GM21381 (cell line): ENCODE results near the gene KIF3B.

ENCODE experiments used
- ATAC-seq: cut with Tn5 transposase; IDR thresholded peaks from one replicate; pipeline ENCODE4 v1.9.1; 2021; ENCODE audit warnings: mild to moderate bottlenecking, moderate library complexity; ENCODE audit not compliant: unreplicated experiment

KIF3B gene

GRCh38 chr20:32277361-32278198 is at the start of gene KIF3B:
KIF3B (plus strand) TSS chr20:32277651; CDS start chr20:32309778, 32,127 bp downstream.
- ATAC-seq, result peak; percentile 74

DNA sequence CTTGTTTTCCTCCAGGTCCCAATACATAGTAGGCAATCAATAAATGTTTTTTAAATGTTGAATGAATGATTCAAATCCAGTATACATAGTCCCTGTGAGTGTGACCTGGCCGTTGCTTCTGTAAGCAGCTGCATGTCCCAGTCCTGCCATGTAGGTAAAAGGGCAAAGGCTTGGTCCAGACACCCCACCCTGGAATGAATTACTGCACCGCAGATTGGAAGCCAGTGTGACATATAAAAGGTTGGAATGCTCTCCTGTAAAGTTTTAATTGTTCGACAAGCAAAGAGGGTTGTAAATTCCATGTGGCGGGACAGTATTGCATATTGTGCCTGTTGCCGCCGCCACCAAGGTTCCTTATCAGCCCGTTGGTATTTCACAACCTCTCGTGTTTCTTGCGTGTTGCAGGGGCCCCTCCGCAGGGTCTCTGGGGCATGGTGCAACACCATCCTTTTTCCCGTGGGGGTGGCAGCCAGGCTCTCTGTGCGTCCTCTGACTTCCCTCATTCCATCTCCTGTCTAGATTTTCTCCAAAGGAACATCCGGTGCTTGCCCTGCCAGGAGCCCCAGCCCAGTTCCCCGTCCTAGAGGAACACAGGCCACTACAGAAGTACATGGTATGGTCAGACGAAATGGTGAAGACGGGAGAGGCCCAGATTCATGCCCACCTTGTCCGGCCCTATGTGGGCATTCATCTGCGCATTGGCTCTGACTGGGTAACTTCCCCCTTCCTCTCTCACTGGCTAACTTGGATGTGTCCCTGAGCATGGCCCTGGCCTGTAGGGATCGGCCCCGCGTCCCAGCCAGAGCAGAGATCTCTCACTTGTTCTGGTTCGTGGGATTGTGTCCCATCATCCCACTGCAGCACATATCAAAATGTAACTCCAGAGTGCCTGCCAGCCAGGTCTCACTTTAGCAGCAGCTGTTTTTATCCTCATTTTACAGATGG is 49.4 kb upstream of the KIF3B start:
- no peak for ATAC-seq

- no peak for ATAC-seq
Measured at GRCh38 chr20:32229251-32229747, 48.2 kb upstream of the KIF3B start.

GRCh38 chr20:32230707-32231106 is 46.7 kb upstream of the KIF3B start:
- no peak for ATAC-seq

DNA sequence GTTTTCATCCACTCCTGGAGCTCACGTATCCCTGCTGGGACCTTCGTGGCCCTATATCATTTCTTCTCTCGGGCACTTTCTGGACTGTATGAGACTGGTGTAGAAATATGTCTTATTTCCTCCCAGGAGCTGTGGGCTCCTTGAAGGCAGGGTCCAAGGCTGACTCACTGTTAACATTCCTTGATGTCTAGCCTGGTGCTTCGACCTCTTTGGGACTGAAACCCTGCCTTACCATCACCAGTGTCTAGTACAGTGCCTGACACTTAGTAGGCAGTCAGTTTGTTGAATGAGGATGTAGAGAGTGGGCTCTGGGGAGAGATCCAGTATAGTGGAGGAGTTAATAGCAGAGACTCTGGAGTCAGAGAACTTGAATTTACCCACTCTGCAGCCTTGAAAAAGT is 46.2 kb upstream of the KIF3B start:
- no peak for ATAC-seq

- no peak for ATAC-seq
Measured at GRCh38 chr20:32231847-32232246, 45.6 kb upstream of the KIF3B start.

GRCh38 chr20:32232326-32232886 is 45.0 kb upstream of the KIF3B start:
- ATAC-seq, result no peak

GRCh38 chr20:32233286-32233685 is 44.2 kb upstream of the KIF3B start:
- no peak for ATAC-seq

- ATAC-seq, result no peak
Measured at GRCh38 chr20:32234135-32234808, 43.2 kb upstream of the KIF3B start.

GRCh38 chr20:32235331-32236047 is 42.0 kb upstream of the KIF3B start:
- ATAC-seq, result no peak

DNA sequence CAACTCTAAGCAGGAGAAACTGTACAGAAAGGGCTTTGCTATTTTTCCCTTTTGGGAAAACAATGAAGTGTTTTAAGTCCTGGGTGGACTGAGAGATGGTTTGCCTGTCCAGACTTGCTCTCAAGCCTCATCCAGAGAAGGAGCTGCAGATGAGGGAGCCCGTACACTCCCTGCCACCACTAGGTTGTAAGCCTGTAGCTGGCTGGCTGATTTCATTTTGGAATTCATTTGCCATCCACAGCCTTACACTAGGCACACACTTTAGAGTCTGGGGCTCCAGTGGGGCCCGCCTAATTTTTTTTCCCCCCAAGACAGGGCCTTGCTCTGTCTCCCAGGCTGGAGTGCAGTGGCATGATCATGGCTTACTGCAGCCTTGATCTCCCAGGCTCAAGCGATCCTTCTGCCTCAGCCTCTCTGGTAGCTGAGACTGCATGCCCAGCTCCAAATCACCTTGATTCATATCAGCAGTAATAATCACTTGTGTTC is 41.4 kb upstream of the KIF3B start:
- ATAC-seq, result no peak

DNA sequence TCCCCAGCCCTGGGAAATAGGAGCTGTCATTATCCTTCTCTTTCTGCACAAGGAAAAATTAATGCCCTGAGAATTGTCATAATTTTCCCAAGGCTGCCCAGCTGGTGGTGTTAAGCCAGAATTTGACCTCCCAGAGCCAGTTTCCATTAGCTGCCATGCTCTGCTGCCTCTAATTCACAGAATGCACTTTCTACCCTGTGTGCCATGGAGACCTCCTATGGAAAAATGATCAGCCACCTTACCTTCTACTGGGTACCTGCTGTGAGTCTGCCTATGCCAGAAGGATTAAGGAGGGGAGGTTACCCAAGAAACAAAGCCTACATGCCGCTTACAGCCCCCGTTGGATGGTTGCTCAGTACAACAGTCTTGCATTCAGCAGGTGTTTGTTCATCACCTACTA is 40.6 kb upstream of the KIF3B start:
- no peak for ATAC-seq

DNA sequence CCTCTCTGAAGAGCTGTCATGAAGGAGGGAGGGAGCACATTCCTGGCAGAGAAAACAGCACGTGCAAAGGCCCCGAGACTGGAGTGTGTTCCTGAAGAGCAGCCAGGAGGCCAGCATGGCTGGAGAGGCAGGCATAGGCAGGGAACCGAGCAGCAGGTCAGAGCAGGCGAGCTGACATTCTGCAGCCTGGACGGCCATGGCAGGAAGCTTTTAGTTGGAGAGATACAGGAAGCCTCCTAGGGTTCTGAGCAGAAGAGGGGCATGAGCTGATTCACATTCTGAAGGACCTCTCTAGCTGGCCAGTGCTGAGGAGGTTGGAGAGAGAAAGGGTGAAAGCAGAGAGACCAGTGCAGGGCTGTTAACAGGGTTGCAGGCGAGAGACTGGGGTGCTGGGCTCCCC is 40.0 kb upstream of the KIF3B start:
- no peak for ATAC-seq

- ATAC-seq, result no peak
Measured at GRCh38 chr20:32238483-32239425, 38.7 kb upstream of the KIF3B start.

DNA sequence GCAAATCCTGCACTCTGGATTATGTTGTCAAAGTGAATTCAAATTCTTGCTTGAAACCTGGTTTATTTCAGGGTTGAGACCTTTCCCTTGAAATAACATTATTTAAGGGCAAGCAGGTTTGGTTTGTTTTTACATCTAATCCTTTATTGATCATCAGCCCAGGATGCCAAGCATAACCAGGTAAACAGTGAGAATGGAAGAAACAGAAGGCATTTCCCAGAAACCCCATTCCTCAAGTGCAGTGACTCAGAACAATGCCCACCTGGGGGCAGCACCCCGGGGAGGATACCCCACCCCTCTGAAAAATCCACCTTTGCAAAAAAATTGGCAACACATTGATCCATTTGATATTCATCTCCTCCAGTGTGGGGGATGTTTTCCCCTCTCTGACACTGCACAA is 37.2 kb upstream of the KIF3B start:
- no peak for ATAC-seq

DNA sequence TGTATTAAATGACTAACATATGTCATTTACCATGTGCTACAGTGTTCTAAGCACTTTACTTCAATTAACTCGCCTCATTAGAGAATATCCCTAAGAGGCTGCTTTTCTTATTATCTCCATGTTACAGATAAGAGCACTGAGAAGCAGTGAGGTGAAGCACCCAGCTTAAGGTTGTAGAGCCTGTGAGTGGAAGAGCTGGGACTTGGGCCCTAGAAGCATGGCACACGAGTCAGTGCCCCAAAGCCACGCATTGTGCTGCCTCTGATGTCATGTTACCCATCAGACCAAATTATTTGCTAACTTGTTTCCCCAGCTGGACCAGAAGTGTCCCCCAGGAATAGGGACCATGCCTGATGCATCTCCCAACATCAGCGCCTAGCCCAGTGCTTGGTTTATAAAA is 35.6 kb upstream of the KIF3B start:
- ATAC-seq, result no peak

GRCh38 chr20:32244150-32244823 is 33.2 kb upstream of the KIF3B start:
- no peak for ATAC-seq

GRCh38 chr20:32244959-32245358 is 32.5 kb upstream of the KIF3B start:
- no peak for ATAC-seq
